ENCODE measurements around the gene MRAS.

Gene MRAS

DNA sequence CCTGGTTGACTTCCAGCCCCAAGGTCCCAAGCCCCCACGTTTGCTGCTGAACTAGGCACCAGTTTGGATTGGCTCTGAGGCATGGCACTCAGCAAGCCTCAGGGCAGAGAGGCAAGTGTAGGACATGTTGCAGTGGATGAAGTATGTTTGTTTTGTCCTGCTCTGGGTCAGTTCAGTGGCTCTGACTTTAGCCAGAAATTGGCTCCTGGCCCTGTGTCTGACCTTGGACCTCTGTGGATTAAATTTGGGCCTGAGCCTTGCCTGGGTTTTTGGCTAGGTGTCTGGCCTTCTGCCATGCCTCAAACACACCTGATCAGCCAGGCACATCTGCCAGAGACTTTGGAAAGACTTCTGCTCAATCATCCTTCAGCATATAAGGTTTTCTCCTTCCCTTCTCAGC lies 3.6 kb upstream of the MRAS start:
- no peak for DNase-seq

DNA sequence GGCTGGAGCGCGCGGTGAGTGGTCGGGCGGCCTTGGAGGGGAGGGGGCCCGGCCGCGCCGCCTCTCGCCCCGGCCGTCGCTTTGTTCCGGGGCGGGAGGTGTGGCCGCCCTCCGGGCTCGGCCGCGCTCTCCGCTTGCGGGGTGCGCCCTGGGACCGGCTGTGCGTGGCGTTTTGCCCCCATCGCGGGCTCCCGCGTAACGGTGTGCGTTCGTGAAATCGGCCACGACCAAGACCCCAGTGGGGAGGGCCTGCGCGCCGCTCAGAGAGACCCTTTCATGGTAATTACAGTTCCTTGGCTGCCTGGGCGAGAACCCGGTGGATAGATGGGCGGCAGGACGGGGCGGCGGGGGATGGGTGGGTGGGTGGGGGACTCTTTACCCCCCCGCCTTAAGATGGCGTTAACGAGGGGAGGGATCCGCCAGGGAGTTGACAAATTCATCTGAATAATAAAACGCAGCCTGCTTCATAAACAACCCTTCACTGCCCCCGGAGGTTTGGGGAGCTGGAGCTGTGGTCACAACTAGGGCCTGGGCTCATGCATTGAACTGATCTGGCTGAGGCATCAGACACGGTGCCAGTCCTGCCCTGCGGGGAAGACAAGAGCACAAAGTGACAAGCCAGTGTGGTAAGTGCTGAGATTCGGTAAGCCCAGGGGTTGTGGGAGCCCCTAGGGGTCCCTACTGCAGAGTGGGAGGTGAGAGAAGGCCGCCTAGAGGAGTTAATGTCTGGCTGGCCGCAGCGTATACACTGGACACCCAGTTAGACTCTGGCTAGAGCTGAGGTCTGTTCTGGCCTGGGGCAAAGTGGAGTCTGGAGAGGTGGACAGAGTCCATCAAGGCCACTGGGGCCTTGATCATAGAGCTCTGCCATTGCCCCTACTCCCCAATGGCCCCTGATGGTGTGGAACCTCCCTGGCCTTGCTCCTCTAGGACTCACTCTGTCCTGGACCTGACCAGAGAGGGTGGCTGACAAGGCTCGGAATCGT lies 668 bp downstream of the MRAS start:
- DNase-seq = peak; percentile 10

DNA sequence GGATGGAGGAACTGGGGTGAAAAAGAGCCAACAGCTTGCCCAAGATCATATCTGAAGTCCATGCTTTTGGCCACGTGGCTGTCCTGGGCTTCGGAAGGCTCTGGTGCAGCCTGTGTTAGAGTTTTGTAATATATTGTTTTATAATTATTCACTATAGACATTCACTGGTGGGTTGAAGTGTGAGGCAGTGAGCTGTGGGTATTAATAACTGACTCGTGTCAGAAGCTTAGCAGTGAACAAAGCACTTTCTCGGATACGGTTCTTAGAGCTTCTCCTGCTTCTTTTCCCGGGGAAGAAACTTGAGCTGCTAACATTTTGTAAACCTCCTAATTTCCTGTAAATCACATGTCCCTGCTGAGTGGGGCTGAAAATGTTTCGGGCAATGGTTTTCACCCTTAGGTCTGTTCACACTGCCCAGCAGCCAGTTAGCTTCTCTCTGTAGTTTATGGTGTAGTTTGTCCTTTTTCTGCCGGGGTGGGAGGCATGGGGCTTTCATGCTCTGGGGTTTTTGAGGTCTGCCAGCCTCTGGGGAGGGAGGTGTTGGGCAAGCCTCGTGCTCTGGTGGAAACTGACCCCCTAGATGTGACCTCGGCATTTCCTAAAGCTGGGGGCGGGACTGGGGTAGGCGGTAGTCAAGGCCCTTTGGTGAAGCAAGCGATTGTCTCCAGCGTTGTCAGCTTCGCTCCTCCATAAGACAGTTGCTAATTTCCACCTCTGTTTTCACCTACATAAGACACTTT lies 1.7 kb downstream of the MRAS start:
- no peak for DNase-seq

DNA sequence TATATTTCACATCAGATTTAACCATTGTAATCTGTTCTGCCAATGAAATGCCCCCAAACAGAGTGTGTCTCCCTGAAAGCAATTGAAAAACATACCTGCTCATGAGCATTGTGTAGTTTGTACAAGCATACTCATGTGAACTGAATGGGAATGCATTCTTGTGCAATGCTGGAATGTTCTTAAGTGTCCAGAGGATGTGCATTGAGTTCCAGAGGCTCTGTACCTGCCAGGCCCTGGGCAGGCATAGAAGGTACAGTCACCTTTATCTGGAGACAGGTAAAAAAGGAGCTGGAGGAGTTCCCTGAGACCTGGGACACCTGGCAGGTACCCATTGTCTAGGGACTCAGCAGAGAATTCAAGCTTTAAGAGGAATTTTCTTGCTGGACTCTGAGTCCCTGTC lies 2.8 kb downstream of the MRAS start:
- no peak for DNase-seq

DNA sequence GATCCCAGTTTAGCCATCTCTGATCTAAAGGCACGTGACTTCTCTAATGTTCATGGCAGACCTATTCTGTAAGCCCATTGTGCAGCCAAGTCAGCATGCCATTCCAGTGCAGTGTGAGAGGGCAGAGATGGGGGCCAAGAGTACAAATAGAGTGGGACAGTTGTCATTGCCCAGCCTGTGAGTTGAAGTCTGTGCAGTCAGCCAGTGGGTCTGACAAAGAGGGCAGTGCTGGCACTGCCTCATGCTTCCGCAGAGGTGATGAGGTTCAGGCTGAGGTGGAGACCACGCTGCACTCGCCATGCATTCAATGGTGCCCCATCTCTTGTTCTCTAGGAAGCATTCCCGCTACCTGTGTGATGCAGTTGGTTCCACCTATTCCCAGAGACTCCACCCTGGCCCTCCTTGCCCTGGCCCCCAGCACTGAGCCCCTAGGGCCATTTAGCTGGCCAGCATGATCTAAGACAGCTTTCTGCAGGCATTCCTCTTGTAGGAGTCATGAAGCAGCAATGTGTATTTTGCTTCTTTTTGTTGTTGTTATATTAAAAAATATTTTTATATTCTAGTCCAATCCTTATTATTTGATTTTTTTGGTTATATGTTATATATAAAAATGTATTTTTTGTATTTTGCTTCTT lies 3.7 kb downstream of the MRAS start:
- no peak for DNase-seq

DNA sequence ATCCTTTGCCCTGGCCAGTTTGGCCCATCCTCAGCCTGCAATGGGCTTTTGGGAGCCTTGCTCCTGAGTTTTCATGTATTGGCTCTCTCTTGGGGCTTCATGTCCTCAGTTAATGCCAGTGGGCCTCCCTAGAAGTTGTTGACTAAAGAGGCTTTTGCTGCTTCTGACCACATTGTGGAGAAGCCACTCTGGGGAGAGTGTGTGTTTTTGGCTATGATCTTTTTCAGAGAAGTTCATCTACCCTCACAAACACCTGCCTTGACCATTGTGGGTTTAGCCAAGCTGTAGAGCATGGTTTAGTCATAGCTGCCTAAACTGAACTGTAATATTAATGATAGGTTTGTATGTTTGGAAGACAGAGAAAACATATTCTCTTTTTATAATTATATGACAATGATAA lies 6.0 kb downstream of the MRAS start:
- DNase-seq = no peak

DNA sequence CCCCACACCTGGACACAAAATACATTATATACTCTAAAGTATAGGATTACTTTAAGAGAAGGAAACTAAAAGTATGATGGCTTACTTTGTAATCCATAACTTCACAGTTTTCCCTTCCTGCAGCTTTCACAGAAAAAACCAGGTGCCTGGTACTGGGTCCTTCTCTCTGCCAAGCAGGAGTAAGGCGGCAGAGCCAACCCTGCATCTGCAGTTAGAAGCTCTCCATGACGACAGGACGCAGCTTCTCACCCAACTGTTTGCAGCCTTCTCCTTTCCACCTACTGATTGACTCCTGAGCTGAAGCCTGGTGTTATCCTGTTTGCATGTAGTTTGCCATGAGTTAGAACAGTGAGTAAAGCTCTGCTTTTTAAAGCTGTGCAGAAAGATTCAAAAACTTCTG lies 6.7 kb downstream of the MRAS start:
- no peak for DNase-seq

DNA sequence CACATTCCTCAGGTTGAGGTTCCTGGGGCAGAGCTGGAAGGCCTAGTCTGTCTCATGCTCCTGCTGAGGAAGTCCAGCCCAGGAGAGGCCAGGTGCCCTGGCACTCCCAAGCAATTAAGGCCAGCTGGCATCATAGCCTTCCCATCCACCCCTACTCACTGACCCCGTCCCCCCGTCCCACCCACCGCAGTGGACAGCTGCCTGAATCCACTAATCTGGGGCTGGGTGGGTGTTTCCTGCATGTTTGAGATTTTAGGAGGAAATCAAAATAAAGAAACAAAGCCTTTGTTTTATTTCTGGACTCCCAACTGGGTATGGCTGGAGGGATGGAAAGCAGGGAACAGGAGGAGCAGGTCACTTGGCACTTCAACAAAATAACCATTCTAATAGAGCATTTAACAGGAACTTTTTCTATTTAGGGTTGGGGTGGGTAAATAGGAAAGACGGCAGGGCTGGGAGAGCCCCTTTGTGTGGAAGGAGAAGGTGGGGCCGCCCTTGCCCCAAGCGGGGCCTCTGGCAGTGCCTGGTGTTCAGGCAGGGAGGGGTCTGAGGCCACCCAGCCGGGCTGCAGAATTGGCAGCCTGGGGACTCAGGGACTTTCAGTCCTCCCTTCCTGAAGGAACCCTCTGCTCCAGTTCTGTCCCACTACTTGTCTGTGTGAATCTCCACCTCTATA lies 8.5 kb downstream of the MRAS start:
- DNase-seq = no peak

DNA sequence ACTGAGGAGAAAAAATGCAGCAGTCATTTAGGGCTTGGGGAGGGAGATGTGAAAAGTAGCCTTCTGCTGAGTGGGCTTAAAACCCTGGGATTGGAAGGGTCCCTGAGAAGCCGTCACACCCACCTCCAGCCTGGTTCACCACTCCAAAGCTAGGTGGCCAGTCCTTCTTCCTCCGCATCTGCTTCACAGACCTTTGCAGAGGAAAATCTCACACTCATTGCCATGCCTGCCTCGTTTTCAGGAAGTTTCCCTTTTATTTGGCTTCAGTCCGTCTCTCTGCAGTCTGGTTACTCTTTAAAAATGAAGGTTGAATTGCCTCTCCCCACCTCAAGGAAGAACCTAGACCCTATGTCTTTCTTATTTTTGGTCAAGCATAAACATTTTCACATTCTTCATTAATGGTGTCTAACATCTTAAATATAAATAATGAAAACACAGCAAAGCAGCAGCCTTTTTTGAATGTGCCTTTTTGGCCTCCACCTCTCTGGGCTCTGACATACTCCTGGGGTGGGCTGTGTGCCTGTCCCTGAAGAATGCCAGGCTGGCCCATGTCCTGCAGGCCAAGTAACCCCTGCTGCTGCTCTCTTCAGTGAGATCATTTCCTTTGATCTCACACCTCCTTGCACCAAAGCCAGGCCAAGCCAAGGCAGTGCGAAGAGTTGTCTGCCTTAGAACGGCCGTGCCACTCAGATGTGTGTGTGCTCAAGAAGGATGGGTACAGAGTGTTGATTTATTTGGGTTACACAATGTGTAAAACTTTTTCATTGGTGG lies 11.0 kb downstream of the MRAS start:
- no peak for DNase-seq

DNA sequence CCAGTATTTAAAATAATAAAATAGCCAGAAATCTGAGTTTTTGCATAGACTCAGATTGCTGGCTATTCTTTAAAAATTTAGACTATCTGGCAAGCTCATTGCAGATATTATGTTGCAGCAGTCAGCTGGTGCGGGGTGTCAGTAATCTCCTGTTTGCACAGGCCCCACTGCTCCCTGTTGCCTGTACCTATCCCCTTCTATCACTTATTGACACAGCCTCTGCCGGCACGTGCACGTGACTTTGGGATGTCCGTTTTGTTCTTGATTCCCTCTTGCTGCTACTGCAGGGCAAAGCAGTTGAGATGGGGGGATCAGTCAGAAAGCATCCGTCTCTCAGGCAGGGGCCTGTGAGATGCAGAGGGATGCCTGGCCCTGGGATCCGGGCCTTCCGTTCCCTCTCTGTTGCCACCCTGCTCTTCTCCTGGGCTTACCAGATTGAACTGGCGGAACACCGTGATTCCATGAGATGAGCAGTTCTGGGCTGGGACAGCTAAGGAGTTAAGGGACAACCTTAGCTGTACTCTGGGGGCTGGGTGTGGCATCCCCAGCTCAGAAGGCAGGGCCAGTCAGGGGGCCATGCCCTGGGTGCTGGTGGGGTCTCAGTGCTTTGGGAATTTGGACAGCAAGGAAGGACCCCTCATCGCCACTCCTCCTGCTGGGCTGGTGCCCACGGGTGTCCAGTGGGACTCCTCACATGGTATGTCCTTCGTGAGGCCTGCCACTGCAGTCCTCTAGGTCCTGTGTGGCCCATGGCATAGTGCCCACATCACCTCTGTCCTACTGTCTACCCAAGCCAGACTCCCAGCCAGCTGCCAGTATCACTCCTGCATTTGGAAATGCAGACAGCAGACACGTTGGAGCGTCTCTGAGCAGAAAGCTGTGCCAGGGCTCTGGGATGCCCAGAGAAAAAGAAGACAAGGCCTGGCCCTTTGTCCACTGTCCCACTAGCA lies 11.8 kb downstream of the MRAS start:
- DNase-seq = no peak

DNA sequence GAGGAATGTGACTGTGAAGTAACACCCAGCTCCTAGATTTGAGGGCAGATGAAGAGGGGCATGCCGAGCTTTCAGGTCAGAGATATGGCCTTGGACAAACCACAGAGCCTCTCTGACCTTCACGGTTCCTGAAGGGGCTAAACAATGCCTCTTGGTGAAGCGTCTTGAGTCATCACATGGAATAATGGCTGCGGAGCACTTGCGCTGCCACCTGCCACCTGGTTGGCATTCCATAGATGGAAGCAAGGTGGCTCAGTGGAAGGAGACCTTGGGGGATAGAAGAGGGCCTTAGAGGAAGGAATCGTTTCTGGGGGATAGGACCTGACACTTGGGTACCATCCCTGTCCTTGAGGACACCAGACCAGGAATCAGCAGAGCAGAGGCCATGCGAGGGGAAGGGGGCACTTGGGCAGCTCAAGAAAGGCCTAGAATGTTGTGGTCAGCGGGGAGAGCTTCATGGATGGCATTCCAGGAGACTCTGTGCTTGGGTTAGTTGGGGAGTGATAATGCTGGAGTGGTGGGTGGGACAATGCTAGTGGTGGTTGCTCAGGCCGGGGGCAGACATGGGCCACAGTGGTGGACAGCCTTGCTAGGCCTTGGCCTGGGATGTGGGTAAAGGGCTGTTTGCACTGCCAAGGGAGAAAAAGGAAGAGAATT lies 12.6 kb downstream of the MRAS start:
- no peak for DNase-seq

DNA sequence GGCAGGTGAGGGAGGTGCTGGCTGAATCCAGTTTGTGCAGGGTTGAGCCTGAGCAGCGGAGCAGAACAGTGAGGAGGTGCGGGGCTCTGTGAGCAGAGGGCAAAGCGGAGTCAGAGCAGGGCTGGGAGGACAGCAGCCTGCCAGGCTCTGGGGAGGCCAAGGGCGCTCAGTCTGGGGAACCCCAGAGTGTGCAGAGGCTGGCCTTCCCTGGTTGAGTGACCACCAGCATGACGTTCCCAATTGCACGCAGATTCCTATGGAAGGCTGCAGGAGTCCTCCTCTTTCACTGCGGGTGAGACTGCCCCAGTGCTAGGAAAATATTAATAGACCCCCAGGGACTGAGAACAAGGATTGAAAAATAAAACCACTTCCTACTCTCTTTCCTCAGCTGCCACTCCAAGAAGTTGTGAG lies 13.2 kb downstream of the MRAS start:
- DNase-seq = no peak

DNA sequence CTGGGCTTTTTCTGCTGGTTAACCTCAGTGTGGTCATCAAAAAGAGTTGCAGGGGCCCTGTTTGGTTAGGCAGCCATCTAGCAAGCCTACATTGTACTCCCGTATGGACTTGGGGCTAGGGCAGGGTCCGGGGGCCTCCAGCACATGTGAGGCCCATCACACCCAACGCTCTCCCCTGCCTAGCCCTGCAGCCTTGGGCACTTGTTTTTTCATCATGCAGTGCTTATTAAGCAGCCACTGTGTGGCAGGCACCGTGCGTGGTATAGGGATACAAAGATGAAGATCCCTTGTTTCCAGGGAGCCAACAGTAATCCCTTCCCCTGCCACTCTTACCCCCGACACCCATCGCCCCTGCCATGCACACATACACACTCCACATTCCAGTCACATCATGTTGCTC lies 14.2 kb downstream of the MRAS start:
- DNase-seq = no peak

DNA sequence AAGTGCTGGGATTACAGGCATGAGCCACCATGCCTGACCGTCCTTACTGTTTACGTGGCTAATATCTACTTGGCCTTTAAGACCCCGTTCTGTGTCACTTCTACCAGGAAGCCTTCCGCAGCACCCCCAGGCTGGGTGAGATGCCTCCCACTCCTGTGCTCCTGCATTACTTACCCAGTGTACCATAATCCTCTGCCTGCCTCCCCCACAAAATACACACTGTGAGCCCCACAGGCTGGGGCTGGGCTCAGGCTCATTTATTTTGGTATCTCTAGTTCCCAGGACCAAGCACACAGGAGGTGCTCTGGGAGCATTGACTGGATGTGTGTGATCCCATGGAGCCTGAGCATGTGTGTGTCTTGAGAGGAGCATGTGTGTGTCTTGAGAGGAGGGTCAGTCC lies 14.9 kb downstream of the MRAS start:
- DNase-seq = no peak

DNA sequence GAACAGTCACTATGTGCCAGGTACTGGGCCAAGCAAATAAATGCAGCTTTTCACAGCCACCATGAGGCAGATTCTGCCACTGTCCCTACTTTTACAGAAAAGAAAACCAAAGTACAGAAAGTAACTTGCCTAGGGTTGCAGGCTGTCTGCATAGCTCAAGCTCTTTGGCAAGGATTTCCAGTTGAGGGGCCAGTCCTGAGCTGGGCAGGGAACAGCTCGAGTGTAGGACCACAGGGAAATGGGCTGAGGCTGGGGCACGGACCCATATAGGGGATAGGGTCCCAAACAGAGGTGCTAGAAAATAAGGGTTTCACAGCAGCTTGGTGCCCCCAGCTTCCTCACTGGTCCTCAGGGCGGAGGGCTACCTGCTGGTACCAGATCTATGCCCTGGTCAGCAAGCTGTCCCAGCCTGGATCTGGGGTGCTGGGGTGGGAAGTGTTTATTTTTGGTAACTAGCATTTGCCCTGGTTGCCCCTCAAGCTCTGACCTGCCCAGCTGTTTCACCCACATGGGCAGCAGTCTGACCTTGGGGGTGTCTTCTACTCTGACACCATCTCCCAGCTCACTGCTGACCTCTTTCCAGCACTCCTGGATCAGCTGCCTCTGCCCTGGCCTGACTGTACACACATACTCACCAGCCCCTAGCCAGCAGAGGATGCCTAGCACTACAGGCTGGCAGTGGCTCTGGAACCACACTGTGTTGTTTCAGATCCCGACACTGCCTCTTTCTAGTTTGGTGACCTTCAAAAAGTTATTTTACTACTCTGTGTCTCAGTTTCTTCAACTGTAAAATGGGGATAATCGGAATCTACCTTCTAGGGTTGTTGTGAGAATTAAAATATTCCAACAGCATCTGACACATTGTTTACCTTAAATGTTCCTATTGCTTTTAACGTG lies 16.2 kb downstream of the MRAS start:
- no peak for DNase-seq

DNA sequence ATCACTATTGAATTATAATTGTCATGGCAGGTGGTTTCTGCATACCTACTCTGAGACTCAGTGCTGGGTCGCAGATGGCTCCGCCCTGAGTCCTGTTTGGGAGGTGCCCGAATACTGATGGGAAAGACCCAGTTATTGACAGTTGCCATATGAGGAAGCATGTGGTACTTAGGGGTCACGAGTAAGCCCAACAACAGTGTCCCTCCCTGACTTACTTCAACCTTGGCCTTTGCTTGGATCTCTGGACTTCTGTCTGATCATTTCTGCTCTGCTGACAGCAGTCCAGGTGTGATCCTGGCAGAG lies 16.8 kb downstream of the MRAS start:
- no peak for DNase-seq

DNA sequence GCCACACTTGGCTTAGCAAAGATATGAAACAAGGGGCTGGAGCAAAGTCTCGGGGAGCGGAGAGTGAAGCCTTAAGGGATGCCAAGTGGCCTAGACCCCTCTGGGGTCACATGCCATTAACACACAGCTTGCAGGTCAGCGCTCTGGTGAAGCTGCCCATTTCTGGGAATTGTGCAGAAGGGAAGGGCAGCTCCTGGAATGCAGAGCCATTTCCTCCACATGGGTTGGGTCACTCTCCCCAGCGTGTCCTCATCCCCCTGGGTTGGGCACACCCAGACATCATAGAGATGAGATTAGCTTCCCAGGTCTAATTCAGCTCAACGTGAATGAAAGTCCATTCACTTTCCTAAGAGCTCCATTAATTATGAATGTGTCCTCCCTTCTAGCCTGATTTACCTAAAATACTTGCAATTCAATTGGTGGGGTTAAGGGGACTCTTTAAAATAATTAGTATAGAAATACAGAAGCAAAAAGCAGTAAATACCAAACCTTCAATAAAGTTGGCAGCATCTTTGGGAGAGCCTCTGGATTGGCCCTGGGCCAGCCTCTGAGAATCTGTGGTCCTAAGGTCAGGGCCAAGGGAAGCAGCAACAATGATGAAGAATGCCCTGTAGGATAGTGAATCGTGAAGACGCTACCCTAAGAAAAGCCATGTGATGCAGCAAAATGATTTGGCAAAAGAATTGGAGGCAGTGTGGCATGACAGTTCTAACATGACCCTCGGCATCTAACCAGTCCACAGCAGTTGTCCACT lies 17.8 kb downstream of the MRAS start:
- no peak for DNase-seq

DNA sequence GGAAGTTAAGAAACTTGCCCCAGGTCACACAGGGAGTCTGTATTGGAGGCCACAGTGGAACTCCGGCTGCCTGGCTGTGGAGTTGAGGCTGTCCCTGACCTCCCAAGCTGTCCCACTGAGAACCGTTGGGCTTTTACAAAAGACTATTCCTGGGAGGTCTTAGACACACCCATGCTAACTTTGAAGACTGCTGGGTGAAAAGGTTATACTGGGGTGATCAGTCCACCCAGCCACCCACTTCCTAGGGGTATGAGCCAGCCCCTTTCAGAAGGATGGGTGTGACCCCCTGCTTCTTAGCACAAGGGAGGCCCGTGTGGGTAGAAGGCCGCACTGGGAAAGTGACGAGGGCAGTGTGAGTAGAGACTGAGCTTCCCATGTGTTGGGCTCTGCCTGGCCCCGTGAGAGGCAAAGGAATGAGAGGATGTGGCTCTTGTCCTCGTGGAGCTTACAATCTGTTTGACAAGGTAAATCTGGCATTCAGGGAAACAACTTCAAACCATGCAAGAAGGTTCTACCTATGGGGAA lies 19.0 kb downstream of the MRAS start:
- no peak for DNase-seq

DNA sequence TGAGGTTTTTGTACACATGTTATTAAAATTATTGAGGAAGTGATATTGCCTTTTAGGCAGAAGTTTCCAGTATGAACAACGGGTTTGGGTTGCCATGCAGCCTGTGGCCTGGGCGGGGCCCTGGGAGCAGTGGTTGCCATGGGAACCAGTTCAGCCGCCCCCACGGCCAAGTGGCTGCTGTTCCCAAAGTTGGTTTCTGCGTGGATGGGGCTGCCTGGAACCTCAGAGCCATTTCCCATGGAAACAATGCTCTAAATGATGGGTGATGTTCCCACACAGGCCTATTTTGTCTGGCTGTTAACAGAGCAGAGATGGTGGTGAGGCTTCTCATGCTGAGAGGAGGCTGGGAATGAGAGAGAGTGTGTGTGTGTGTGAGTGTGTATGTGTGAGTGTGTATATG lies 19.5 kb downstream of the MRAS start:
- DNase-seq = peak; percentile 11
